GM23248 (cell line): ENCODE measurements around the gene HINT3.
"Not testable (repeated sequence)": the region's sequence is repeated elsewhere in the genome, so short reads cannot be mapped to it uniquely, and the experiment has no call there.

Experiments used
- EZH2 ChIP-seq: fragments of 200-600 bp; sonication (generic); IDR thresholded peaks from 2 replicates; pipeline ENCODE4 v1.6.1; 2018; ENCODE audit warnings: antibody characterized with exemption, mild to moderate bottlenecking; ENCODE audit not compliant: insufficient read depth, poor library complexity, severe bottlenecking
- EZH2phosphoT487 ChIP-seq: fragments of 200-600 bp; sonication (generic); IDR thresholded peaks from 2 replicates; pipeline ENCODE4 v1.6.1; 2018; ENCODE audit warnings: antibody characterized with exemption, moderate library complexity, mild to moderate bottlenecking, low read depth; ENCODE audit not compliant: insufficient read depth

GRCh38 chr6:125912430-125912829 is 44.1 kb upstream of the HINT3 start:
- TF ChIP-seq EZH2phosphoT487, EZH2: not testable (repeated sequence)
